Hepatocyte (in vitro differentiated cells): ENCODE results near the gene GRM8. TPM values are rescaled to one million over a fixed set of nuclear protein-coding genes. Genes with fewer than 3 reads are reported as not detected.

Experiments used
- DNase-seq: peaks from one replicate; pipeline ENCODE4 v3.0.0-alpha.2; 2016; ENCODE audit warnings: low spot score
- H2AFZ ChIP-seq: fragments of 200-600 bp; sonication (generic); 2 replicates; pipeline ENCODE4 v1.6.0; 2016; ENCODE audit warnings: antibody characterized with exemption, mild to moderate bottlenecking
- H3K27ac ChIP-seq: fragments of 200-600 bp; sonication (generic); 2 replicates; pipeline ENCODE4 v1.5.1; 2016; ENCODE audit warnings: mild to moderate bottlenecking
- H3K27me3 ChIP-seq: fragments of 200-600 bp; sonication (generic); 2 replicates; pipeline ENCODE4 v1.6.1; 2016
- H3K36me3 ChIP-seq: fragments of 200-600 bp; sonication (generic); replicated peaks from 2 replicates; pipeline ENCODE4 v1.5.1; 2016; ENCODE audit warnings: low read depth; ENCODE audit not compliant: insufficient read depth
- H3K4me1 ChIP-seq: fragments of 200-600 bp; sonication (generic); 2 replicates; pipeline ENCODE4 v1.5.1; 2016; ENCODE audit warnings: mild to moderate bottlenecking, moderate library complexity; ENCODE audit not compliant: insufficient read depth
- H3K4me2 ChIP-seq: fragments of 200-600 bp; sonication (generic); 2 replicates; pipeline ENCODE4 v1.6.0; 2016
- H3K4me3 ChIP-seq: fragments of 200-600 bp; sonication (generic); 2 replicates; pipeline ENCODE4 v1.5.1; 2016; ENCODE audit warnings: mild to moderate bottlenecking
- H3K79me2 ChIP-seq: fragments of 200-600 bp; sonication (generic); 2 replicates; pipeline ENCODE4 v1.6.0; 2017; ENCODE audit warnings: mild to moderate bottlenecking
- H3K9me2 ChIP-seq: fragments of 200-600 bp; sonication (generic); replicated peaks from 2 replicates; pipeline ENCODE4 v1.6.0; 2017; ENCODE audit warnings: mild to moderate bottlenecking; ENCODE audit not compliant: insufficient read depth
- H3K9me3 ChIP-seq: fragments of 200-600 bp; sonication (generic); 2 replicates; pipeline ENCODE4 v1.5.1; 2016; ENCODE audit warnings: low read depth, mild to moderate bottlenecking
- H4K20me1 ChIP-seq: fragments of 200-600 bp; sonication (generic); 2 replicates; pipeline ENCODE4 v1.6.0; 2016; ENCODE audit warnings: mild to moderate bottlenecking; ENCODE audit not compliant: insufficient read depth, poor library complexity, severe bottlenecking
- EZH2 ChIP-seq: fragments of 200-600 bp; sonication (generic); IDR thresholded peaks from 2 replicates; pipeline ENCODE4 v1.6.1; 2016; ENCODE audit warnings: antibody characterized with exemption, mild to moderate bottlenecking, borderline replicate concordance
- EZH2phosphoT487 ChIP-seq: fragments of 200-600 bp; sonication (generic); IDR thresholded peaks from one replicate; pipeline ENCODE4 v1.6.1; 2018; ENCODE audit warnings: antibody characterized with exemption, mild to moderate bottlenecking, low read depth, moderate library complexity; ENCODE audit not compliant: unreplicated experiment, severe bottlenecking
- WGBS: methylation state at CpG from one replicate; pipeline ENCODE4 v1.1.6; 2016; ENCODE audit warnings: low lambda C conversion rate; ENCODE audit errors: missing lambda C conversion rate; 5-methylcytosine and 5-hydroxymethylcytosine counted together
- polyA plus RNA-seq: library from polyadenylated mRNA; unstranded; fragments of >200 nt; fragmentation: Nextera tagmentation; extraction: Ambion mirVana; gene quantifications from 2 replicates; pipeline ENCODE4 v1.2.1, GENCODE V29; 2016
- total RNA-seq: library from RNA; depleted of rRNA; stranded (reverse); fragments of >200 nt; gene quantifications from 2 replicates; pipeline ENCODE4 v1.2.3, GENCODE V29; 2014
- TF ChIP-seq, protein P1 (sequence below): fragments of 200-600 bp; sonication (generic); IDR thresholded peaks from 2 replicates; pipeline ENCODE4 v1.5.1; 2016; ENCODE audit warnings: antibody characterized with exemption, mild to moderate bottlenecking; ENCODE audit not compliant: poor library complexity

Gene GRM8
- total and polyA plus RNA-seq, 2 experiments from 2014 or later = 0.62 to 4.5 TPM

DNA sequence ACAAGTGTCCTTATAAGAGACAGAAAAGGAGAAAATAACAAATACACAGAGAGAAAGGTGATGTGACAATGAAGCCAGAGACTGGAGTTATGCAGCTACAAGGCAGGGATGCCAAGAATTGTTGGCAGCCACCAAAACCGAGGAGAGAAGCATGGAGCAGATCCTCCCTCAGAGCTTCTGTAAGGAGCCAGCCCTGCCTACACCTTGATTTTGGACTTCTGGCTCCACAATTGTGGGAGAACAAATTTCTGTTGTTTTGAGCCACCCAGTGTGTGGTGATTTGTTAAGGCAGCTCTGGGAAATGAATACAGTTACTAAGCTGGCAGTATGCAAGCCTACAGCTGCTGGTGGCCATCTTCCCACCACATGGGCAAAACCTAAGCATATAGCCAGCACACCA, 163.6 kb downstream of the GRM8 start:
- Histone ChIP-seq H3K27ac (no peak overlapping the region), H3K36me3 (no peaks in the 10 kb centered on the region), H4K20me1 (no peaks in the 10 kb centered on the region), H3K9me3 (no peaks in the 10 kb centered on the region), H2AFZ (no peak overlapping the region), H3K4me1 (no peaks in the 10 kb centered on the region), H3K27me3 (no peaks in the 10 kb centered on the region), H3K4me2 (no peak overlapping the region), H3K79me2 (no peaks in the 10 kb centered on the region), H3K4me3 (no peak overlapping the region), H3K9me2 (no peaks in the 10 kb centered on the region)
- WGBS = 47% methylated on average over 1 of the region's 1 CpG
- no peak for DNase-seq
- TF ChIP-seq EZH2 (no peak), EZH2phosphoT487 (no peak)
- TF ChIP-seq, protein P1, sequence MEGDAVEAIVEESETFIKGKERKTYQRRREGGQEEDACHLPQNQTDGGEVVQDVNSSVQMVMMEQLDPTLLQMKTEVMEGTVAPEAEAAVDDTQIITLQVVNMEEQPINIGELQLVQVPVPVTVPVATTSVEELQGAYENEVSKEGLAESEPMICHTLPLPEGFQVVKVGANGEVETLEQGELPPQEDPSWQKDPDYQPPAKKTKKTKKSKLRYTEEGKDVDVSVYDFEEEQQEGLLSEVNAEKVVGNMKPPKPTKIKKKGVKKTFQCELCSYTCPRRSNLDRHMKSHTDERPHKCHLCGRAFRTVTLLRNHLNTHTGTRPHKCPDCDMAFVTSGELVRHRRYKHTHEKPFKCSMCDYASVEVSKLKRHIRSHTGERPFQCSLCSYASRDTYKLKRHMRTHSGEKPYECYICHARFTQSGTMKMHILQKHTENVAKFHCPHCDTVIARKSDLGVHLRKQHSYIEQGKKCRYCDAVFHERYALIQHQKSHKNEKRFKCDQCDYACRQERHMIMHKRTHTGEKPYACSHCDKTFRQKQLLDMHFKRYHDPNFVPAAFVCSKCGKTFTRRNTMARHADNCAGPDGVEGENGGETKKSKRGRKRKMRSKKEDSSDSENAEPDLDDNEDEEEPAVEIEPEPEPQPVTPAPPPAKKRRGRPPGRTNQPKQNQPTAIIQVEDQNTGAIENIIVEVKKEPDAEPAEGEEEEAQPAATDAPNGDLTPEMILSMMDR = no peak

DNA sequence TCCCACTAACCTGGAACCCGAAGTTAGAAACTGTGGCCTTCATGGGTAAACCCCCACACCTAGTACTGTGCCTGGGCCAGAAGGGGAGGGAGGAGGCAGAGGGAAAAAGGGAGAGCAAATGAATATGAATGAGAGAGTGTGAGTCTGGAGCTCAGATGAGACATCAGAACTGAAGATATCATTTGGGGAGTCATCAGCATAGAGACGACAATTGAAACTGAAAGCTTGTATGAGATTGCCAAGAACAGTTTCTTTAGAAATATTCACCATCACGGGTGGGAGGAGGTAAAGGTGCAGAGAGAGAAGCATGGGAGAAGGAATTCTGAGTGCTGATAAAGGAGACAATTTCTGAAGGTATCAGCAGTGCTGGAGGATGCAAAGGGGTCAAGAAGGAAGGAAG, 171.2 kb downstream of the GRM8 start:
- Histone ChIP-seq H3K9me3 (no peaks in the 10 kb centered on the region), H3K4me3 (no peak overlapping the region), H3K27me3 (no peaks in the 10 kb centered on the region), H4K20me1 (no peaks in the 10 kb centered on the region), H3K4me1 (no peaks in the 10 kb centered on the region), H3K79me2 (no peaks in the 10 kb centered on the region), H3K36me3 (no peaks in the 10 kb centered on the region), H2AFZ (no peak overlapping the region), H3K4me2 (no peak overlapping the region), H3K9me2 (no peaks in the 10 kb centered on the region), H3K27ac (no peak overlapping the region)
- TF ChIP-seq EZH2 = no peak
- no peak for TF ChIP-seq EZH2phosphoT487
- TF ChIP-seq, protein P1 = no peak
- no peak for DNase-seq
- WGBS = 82% methylated on average over 3 of the region's 3 CpGs

DNA sequence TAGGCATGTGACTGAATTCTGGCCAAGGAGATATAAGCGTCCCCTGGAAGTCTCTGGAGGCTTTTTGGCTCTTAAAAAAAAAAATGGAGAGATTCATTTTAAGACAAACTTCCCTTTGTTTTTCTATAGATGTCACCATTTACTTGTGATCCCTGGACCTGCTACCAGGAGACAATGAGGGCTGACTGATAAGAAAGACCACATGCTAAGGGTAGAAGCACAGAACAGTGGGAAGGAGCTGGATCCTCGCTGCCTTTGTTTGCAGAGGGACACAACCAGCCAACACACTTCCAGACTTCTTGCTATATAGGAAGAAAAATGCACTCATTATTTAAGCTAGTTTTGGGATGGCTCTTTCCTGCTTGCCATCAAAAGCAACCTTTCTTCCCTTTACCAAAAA, 172.2 kb downstream of the GRM8 start:
- Histone ChIP-seq H3K36me3 (no peaks in the 10 kb centered on the region), H3K9me2 (no peaks in the 10 kb centered on the region), H3K27me3 (no peaks in the 10 kb centered on the region), H3K27ac (no peak overlapping the region), H3K4me1 (no peaks in the 10 kb centered on the region), H3K79me2 (no peaks in the 10 kb centered on the region), H3K4me3 (no peak overlapping the region), H3K9me3 (no peaks in the 10 kb centered on the region), H3K4me2 (no peak overlapping the region), H2AFZ (no peak overlapping the region), H4K20me1 (no peaks in the 10 kb centered on the region)
- no peak for DNase-seq
- 58% methylated on average over 2 of the region's 2 CpGs for WGBS
- no peak for TF ChIP-seq EZH2phosphoT487
- TF ChIP-seq, protein P1 = no peak
- no peak for TF ChIP-seq EZH2

DNA sequence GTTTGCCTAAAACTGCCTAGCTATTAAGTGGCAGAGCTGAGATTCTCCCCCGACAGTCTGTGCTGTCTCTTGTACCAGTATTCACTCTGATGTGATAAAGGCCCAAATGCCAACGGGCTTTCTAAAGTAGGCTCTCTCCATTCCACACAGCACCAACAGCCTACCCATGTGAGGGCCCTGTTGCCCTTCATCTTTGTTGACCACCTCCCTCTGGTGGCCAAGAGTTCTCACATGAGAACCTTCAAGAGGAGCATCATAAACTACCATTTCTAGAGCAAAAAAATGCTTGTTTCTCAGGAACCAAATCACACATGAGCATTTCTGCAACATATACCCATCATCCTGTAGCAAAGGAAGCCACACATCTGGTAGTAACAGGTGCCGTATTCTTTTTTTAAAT, 185.8 kb downstream of the GRM8 start:
- H2AFZ ChIP-seq = no peak overlapping the region
- H4K20me1 ChIP-seq = no peaks in the 10 kb centered on the region
- H3K4me2 ChIP-seq = no peak overlapping the region
- H3K9me2 ChIP-seq = no peaks in the 10 kb centered on the region
- DNase-seq = peak; percentile 40
- no peaks in the 10 kb centered on the region for H3K36me3 ChIP-seq
- H3K27me3 ChIP-seq = no peaks in the 10 kb centered on the region
- H3K4me3 ChIP-seq = no peak overlapping the region
- no peaks in the 10 kb centered on the region for H3K9me3 ChIP-seq
- TF ChIP-seq EZH2phosphoT487 (no peak), EZH2 (no peak)
- TF ChIP-seq, protein P1 = peak; percentile 36
- no peaks in the 10 kb centered on the region for H3K4me1 ChIP-seq
- H3K27ac ChIP-seq = no peak overlapping the region
- 78% methylated on average over 3 of the region's 3 CpGs for WGBS
- H3K79me2 ChIP-seq = no peaks in the 10 kb centered on the region
